HG02852 (cell line): ENCODE results near the gene CIDEC.
"Not testable (repeated sequence)": the region's sequence is repeated elsewhere in the genome, so short reads cannot be mapped to it uniquely, and the experiment has no call there.

Source experiments
- ATAC-seq: cut with Tn5 transposase; IDR thresholded peaks from one replicate; pipeline ENCODE4 v1.9.1; 2021; ENCODE audit warnings: mild to moderate bottlenecking, moderate library complexity; ENCODE audit not compliant: unreplicated experiment

CIDEC gene

GRCh38 chr3:9881441-9881840 is 1.4 kb upstream of the CIDEC start:
- no peak for ATAC-seq

- no peak for ATAC-seq
Observed at GRCh38 chr3:9878700-9879099, 1.4 kb downstream of the CIDEC start.

GRCh38 chr3:9876991-9877390 is 3.1 kb downstream of the CIDEC start:
- no peak for ATAC-seq

- ATAC-seq, result not testable (repeated sequence)
Observed at GRCh38 chr3:9876255-9876654, 3.8 kb downstream of the CIDEC start.

GRCh38 chr3:9875448-9875847 is 4.6 kb downstream of the CIDEC start:
- no peak for ATAC-seq

GRCh38 chr3:9872067-9872466 is 8.0 kb downstream of the CIDEC start:
- not testable (repeated sequence) for ATAC-seq

- no peak for ATAC-seq
Observed at GRCh38 chr3:9870978-9871377, 9.1 kb downstream of the CIDEC start.

GRCh38 chr3:9869955-9870354 is 10.1 kb downstream of the CIDEC start:
- ATAC-seq, result no peak

- ATAC-seq, result no peak
Observed at GRCh38 chr3:9867106-9867505, 12.9 kb downstream of the CIDEC start.

- ATAC-seq, result no peak
Observed at GRCh38 chr3:9866639-9867038, 13.4 kb downstream of the CIDEC start.

GRCh38 chr3:9865125-9865637 is 14.9 kb downstream of the CIDEC start:
- ATAC-seq, result not testable (repeated sequence)

- no peak for ATAC-seq
Observed at GRCh38 chr3:9864200-9864927, 15.7 kb downstream of the CIDEC start.

GRCh38 chr3:9863058-9863772 is 16.8 kb downstream of the CIDEC start:
- ATAC-seq, result no peak

- no peak for ATAC-seq
Observed at GRCh38 chr3:9862391-9863057, 17.5 kb downstream of the CIDEC start.

GRCh38 chr3:9861626-9862130 is 18.4 kb downstream of the CIDEC start:
- ATAC-seq, result no peak

- ATAC-seq, result no peak
Observed at GRCh38 chr3:9861201-9861600, 18.9 kb downstream of the CIDEC start.

- no peak for ATAC-seq
Observed at GRCh38 chr3:9859530-9860025, 20.5 kb downstream of the CIDEC start.

GRCh38 chr3:9855594-9855993 is 24.5 kb downstream of the CIDEC start:
- no peak for ATAC-seq

GRCh38 chr3:9854291-9854940 is 25.6 kb downstream of the CIDEC start:
- ATAC-seq, result not testable (repeated sequence)

GRCh38 chr3:9852528-9852927 is 27.5 kb downstream of the CIDEC start:
- no peak for ATAC-seq

- not testable (repeated sequence) for ATAC-seq
Observed at GRCh38 chr3:9851926-9852325, 28.1 kb downstream of the CIDEC start.
